GM12892 (cell line): ENCODE measurements around the gene NISCH.

Experiments
- DNase-seq: peaks from one replicate; pipeline ENCODE4 v3.0.0; 2011; ENCODE audit not compliant: insufficient read length
- FAIRE-seq: peaks from 2 replicates; lab custom pipeline; 2011; peaks lifted over from hg19 to GRCh38; lab: Jason Lieb, UNC
- POLR2A ChIP-seq: IDR thresholded peaks from 2 replicates; pipeline ENCODE4 v1.6.1; 2011; ENCODE audit warnings: low read depth, low read length, control low read depth
- POLR2AphosphoS5 ChIP-seq: IDR thresholded peaks from 2 replicates; pipeline ENCODE4 v1.6.1; 2011; ENCODE audit warnings: low read depth, low read length, control low read depth
- TAF1 ChIP-seq: IDR thresholded peaks from 2 replicates; pipeline ENCODE4 v1.6.1; 2011; ENCODE audit warnings: low read depth, mild to moderate bottlenecking, control low read depth, low read length, borderline replicate concordance

Gene NISCH

DNA sequence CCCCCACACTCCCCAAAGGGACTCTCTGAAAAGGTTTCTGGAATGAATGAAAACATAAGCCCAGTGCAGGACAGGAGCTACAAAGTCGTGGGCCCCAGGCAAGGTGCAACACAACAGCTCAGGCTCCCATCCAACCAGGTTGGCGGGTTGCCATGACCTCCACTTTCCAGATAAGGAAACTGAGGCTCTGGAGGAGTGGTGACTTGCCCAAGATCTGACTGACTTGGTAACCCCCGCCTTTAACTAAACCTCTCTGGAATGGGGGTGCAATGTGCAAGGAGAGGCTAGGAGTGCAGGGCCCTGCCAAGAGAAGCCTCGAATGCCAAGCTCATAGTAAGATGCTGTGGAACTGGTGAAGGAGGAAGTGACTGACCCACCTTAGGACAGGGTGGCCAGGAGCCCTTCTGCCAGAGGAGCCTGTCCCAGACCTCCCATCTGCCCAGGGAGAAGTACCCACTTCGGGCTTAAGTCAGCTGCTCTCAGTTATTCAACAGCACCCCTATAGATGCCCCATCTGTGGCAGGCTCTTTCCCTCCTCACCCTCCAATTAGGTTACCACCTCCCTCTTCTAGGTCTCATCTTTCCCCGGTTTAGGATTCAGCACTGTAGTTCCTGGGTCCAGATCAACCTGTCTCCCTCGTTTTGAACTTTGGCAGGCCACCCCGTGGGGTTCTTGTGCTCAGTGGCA, 1.0 kb upstream of the NISCH start:
- DNase-seq (no peak), FAIRE-seq (no peak)
- no peak for TF ChIP-seq POLR2A
- TF ChIP-seq POLR2AphosphoS5: no peak
- TF ChIP-seq TAF1: no peak

- DNase-seq: no peak
- TF ChIP-seq POLR2A (no peak), POLR2AphosphoS5 (no peak), TAF1 (no peak)
- peak; percentile 57 for FAIRE-seq
These were observed 494 bp upstream of the NISCH start for GRCh38 chr3:52454938-52455282.

- no peak for FAIRE-seq
These were observed 880 bp downstream of the NISCH start for GRCh38 chr3:52456169-52456799.

DNA sequence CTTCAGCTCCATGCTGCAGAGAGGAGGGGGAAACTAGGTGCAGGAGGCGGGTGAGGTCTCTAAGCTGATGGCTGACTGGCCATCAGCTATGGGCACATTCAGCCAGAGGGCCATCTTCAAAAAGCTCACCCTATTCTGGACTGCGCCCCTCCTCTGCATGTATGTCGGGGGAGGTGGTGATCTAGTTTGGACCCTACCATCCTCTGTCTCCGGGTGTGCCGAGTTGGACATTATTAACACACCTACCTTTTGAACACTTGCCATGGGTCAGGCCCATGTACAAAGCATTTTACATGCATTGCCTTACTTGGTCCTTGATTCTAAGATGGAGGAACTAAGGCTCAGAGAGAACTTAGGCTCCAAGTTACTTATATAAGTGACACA, 1.4 kb downstream of the NISCH start:
- DNase-seq: no peak
- no peak for FAIRE-seq
- TF ChIP-seq TAF1 (no peak), POLR2AphosphoS5 (no peak), POLR2A (no peak)

More at GRCh38 chr3:52456169-52456799, 880 bp downstream of the NISCH start:
- TF ChIP-seq TAF1: no peak
- no peak for TF ChIP-seq POLR2AphosphoS5
- no peak for TF ChIP-seq POLR2A
- no peak for DNase-seq

GRCh38 chr3:52458031-52458760, 2.8 kb downstream of the NISCH start:
- DNase-seq (no peak), FAIRE-seq (no peak)
- no peak for TF ChIP-seq POLR2AphosphoS5
- TF ChIP-seq POLR2A: no peak
- no peak for TF ChIP-seq TAF1

DNA sequence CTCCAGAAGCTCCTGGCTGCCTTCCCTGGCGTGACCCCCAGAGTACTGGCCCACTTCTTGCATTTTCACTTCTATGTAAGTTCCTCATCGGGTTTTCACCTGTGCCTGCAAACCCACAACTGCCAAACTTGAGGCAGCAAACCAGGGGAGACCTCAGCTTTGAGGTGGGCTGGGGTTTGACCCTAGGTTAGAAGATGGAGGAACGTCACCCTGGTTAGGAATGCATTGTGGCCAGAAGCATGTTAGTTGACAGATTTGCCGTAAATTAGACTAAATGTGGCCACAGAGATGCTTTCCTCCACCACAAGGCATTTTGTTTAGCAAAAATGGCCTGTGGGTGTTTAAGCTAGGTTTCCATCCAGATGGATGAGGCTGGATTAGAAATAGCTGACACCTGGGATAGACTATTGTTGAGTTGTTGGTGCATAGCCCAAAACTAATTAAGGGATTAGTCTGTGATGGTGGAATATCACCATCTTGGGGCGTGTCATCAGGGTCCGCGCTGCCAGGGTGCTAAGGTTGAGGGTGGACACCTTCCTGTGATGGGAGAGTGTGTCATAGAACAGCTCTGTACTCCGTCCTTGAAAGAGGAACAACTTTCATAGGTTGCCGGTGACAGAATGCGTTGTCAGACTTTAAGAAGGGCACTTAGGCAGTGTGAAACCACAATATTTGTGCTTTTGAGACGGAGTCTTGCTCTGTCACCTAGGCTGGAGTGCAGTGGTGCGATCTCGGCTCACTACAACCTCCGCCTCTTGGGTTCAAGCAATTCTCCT, 3.6 kb downstream of the NISCH start:
- DNase-seq (no peak), FAIRE-seq (no peak)

GRCh38 chr3:52461874-52462273, 6.5 kb downstream of the NISCH start:
- no peak for FAIRE-seq
- no peak for TF ChIP-seq TAF1
- TF ChIP-seq POLR2A: no peak
- TF ChIP-seq POLR2AphosphoS5: no peak
- no peak for DNase-seq

More for the DNA sequence above, 3.6 kb downstream of the NISCH start:
- TF ChIP-seq POLR2AphosphoS5 (no peak), POLR2A (no peak), TAF1 (no peak)

GRCh38 chr3:52463416-52463815, 8.0 kb downstream of the NISCH start:
- no peak for DNase-seq
- no peak for FAIRE-seq
- TF ChIP-seq TAF1 (no peak), POLR2A (no peak), POLR2AphosphoS5 (no peak)

DNA sequence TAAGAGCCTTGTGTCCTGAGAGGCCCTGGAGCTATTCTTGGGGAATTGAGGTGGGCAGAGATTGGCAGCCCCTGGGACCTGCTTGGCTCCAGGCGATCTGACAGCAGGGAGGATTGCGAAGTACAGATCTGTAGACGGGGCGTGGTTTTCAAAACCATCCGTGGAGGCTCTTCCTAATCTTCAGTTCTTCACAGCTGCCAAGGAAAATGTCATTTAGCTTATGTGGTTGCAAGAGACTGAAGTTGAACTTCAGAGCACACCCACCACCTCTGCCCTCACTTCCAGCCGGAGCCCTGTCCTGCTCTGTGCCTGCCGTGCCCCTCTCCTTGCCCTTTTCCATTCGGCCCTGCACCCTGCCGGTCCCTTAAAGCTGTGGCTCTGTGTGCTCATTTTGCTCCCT, 12.9 kb downstream of the NISCH start:
- no peak for DNase-seq
- no peak for FAIRE-seq
- TF ChIP-seq POLR2A (no peak), POLR2AphosphoS5 (no peak), TAF1 (no peak)

DNA sequence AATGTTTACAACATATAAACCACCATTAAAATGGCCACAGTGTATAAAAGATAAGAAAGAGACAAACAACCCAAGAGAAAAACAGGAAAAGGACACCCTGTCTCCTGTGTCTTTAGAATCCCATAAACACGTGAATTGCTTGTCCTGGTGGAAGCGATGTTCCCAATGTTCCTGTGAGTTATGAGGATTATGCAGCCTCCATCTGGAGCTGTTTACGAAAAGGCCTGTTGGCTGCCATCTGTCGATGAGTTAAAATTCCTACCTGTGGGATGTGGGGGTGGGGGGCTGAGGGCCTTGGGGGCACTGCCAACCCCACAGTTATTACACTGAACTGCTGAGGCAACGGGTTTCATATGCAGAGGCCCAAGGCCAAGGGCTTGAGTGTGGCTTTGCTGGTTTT, 13.6 kb downstream of the NISCH start:
- no peak for DNase-seq
- no peak for FAIRE-seq
- TF ChIP-seq POLR2AphosphoS5 (no peak), TAF1 (no peak), POLR2A (no peak)

DNA sequence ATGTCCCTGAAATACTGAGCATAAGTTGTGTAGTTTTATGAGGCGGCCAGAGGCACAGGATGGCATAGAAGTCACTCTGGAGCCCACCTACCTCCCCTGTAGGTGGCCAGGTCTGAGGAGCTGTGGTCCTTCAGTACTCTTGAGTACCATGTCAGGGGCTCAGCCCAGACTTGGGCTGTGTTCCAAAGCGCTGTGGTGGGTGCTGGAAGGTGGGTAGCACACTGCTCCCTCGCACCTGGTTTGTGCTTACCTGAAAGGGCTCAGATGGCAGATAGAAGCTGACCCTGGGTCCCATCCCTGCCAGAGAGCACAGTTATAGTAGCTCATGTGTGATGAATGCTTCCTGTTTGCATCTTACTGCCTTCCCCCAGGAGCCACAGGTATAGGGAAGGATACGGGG, 15.5 kb downstream of the NISCH start:
- DNase-seq: no peak
- FAIRE-seq: no peak
- TF ChIP-seq POLR2AphosphoS5 (no peak), TAF1 (no peak), POLR2A (no peak)
